GM12878 (cell line): ENCODE measurements around the gene GSTA1. TPM values are rescaled to one million over a fixed set of nuclear protein-coding genes. Genes with fewer than 3 reads are reported as not detected.

Experiments
- ATAC-seq: fragments of 200-7000 bp; cut with Tn5 transposase; 3 replicates; pipeline ENCODE4 v1.9.1; 2020; ENCODE audit warnings: mild to moderate bottlenecking, moderate library complexity
- BruUV-seq: library from RNA; stranded (reverse); fragments of 400-500 nt; replicated peaks from 2 replicates; lab custom pipeline; 2021; lab: Mats Ljungman, UMichigan
- CTCF ChIA-PET: fragments of 300-600 bp; sonication (Branson Sonifier 250); formaldehyde crosslinking; extraction: SDS; loops from one replicate; lab custom pipeline; 2021; ENCODE audit warnings: inconsistent platforms; lab: Yijun Ruan, JAX
- POLR2A ChIA-PET: fragments of 350-600 bp; formaldehyde crosslinking; extraction: SDS; loops from one replicate; lab custom pipeline; 2021; ENCODE audit warnings: inconsistent platforms; lab: Charles Lee
- RAD21 ChIA-PET: fragments of 300-600 bp; sonication (Branson Sonifier 250); formaldehyde crosslinking; loops from one replicate; lab custom pipeline; 2023; ENCODE audit warnings: antibody characterized with exemption; ENCODE audit not compliant: unreplicated experiment; lab: Charles Lee
- SMC1A ChIA-PET: fragments of 300-600 bp; sonication (Branson Sonifier 250); formaldehyde crosslinking; loops from one replicate; lab custom pipeline; 2023; ENCODE audit not compliant: unreplicated experiment, uncharacterized antibody; lab: Charles Lee
- DNase-seq: peaks from one replicate; pipeline ENCODE4 v3.0.0-alpha.2; 2011; ENCODE audit warnings: low read depth, low spot score
- FAIRE-seq: peaks from 3 replicates; lab custom pipeline; 2011; peaks lifted over from hg19 to GRCh38; lab: Jason Lieb, UNC
- H2AFZ ChIP-seq: 2 replicates; pipeline ENCODE4 v1.6.0; 2011; ENCODE audit warnings: low read depth, low read length, control low read depth; ENCODE audit not compliant: control insufficient read depth
- H3K27ac ChIP-seq: 2 replicates; pipeline ENCODE4 v1.5.1; 2011; ENCODE audit warnings: control low read depth; ENCODE audit not compliant: control insufficient read depth, insufficient read depth
- H3K27me3 ChIP-seq, 2 experiments: replicated peaks in 1 of 2; 2 replicates each; pipeline versions ENCODE4 v1.6.0 to v1.6.1; 2011; ENCODE audit warnings: low read length in 1 of 2; ENCODE audit not compliant: control insufficient read depth in 2 of 2, insufficient read depth in 2 of 2
- H3K36me3 ChIP-seq, 2 experiments: 2 replicates each; pipeline ENCODE4 v1.5.1; 2011; ENCODE audit warnings: low read length in 1 of 2; ENCODE audit not compliant: control insufficient read depth in 2 of 2, insufficient read depth in 2 of 2
- H3K4me1 ChIP-seq: 2 replicates; pipeline ENCODE4 v1.6.1; 2011; ENCODE audit warnings: mild to moderate bottlenecking, low read length, moderate library complexity, mixed read lengths; ENCODE audit not compliant: control insufficient read depth, insufficient read depth
- H3K4me2 ChIP-seq: 2 replicates; pipeline ENCODE4 v1.6.0; 2011; ENCODE audit warnings: control low read depth; ENCODE audit not compliant: control insufficient read depth, insufficient read depth
- H3K4me3 ChIP-seq: fragments of 200-600 bp; sonication (generic); 2 replicates; pipeline ENCODE4 v1.5.1; 2016
- H3K79me2 ChIP-seq: 2 replicates; pipeline ENCODE4 v1.6.0; 2011; ENCODE audit warnings: low read length; ENCODE audit not compliant: control insufficient read depth, insufficient read depth
- H3K9ac ChIP-seq: 2 replicates; pipeline ENCODE4 v1.8.0; 2011; ENCODE audit warnings: low read length, control low read depth, mixed read lengths; ENCODE audit not compliant: control insufficient read depth, insufficient read depth
- H3K9me3 ChIP-seq: replicated peaks from 3 replicates; pipeline ENCODE4 v1.5.1; 2011; ENCODE audit warnings: mild to moderate bottlenecking, low read length; ENCODE audit not compliant: control insufficient read depth, insufficient read depth
- H4K20me1 ChIP-seq: 2 replicates; pipeline ENCODE4 v1.6.0; 2011; ENCODE audit not compliant: control insufficient read depth, insufficient read depth
- CBX3 ChIP-seq: fragments of 200-600 bp; sonication (generic); IDR thresholded peaks from 2 replicates; pipeline ENCODE4 v1.6.1; 2016; ENCODE audit warnings: low read depth, borderline replicate concordance
- CBX5 ChIP-seq: sonication (generic); IDR thresholded peaks from 2 replicates; pipeline ENCODE4 v1.6.1; 2016; ENCODE audit warnings: low read depth, moderate library complexity, mild to moderate bottlenecking, inconsistent platforms
- CREM ChIP-seq: IDR thresholded peaks from 2 replicates; pipeline ENCODE4 v1.6.1; 2014; ENCODE audit warnings: antibody characterized with exemption, low read depth
- HCFC1 ChIP-seq: fragments of 150-350 bp; IDR thresholded peaks from 2 replicates; pipeline ENCODE4 v1.6.1; 2014; ENCODE audit warnings: low read length
- HDGF ChIP-seq: fragments of 450-650 bp; IDR thresholded peaks from 2 replicates; pipeline ENCODE4 v1.6.1; 2016; ENCODE audit warnings: antibody characterized with exemption
- KDM1A ChIP-seq: fragments of 200-600 bp; sonication (generic); IDR thresholded peaks from 2 replicates; pipeline ENCODE4 v1.6.1; 2016; ENCODE audit warnings: borderline replicate concordance
- MTA2 ChIP-seq: fragments of 450-650 bp; IDR thresholded peaks from 2 replicates; pipeline ENCODE4 v1.6.1; 2016; ENCODE audit warnings: low read depth, mild to moderate bottlenecking, moderate library complexity
- NR2C2 ChIP-seq: IDR thresholded peaks from 2 replicates; pipeline ENCODE4 v1.6.1; 2011; ENCODE audit warnings: borderline replicate concordance, low read depth; ENCODE audit not compliant: control insufficient read depth, insufficient read length
- PAX8 ChIP-seq: fragments of 450-650 bp; IDR thresholded peaks from 2 replicates; pipeline ENCODE4 v1.6.1; 2017; ENCODE audit warnings: mild to moderate bottlenecking, moderate library complexity
- RBBP5 ChIP-seq: fragments of 200-600 bp; sonication (generic); conservative IDR thresholded peaks from 2 replicates; pipeline ENCODE4 v1.6.1; 2016
- TCF3 ChIP-seq: IDR thresholded peaks from 2 replicates; pipeline ENCODE4 v1.6.1; 2012; ENCODE audit warnings: low read depth, mild to moderate bottlenecking, low read length, borderline replicate concordance; ENCODE audit not compliant: insufficient read depth
- TCF7 ChIP-seq: IDR thresholded peaks from 2 replicates; pipeline ENCODE4 v1.6.1; 2014; ENCODE audit warnings: antibody characterized with exemption, borderline replicate concordance
- ZBED1 ChIP-seq: IDR thresholded peaks from 2 replicates; pipeline ENCODE4 v1.6.1; 2016; ENCODE audit warnings: borderline replicate concordance
- ZNF274 ChIP-seq: IDR thresholded peaks from one replicate; pipeline ENCODE4 v1.8.0; 2011; ENCODE audit not compliant: insufficient read length, insufficient read depth
- ZNF384 ChIP-seq: IDR thresholded peaks from 2 replicates; pipeline ENCODE4 v1.6.1; 2012; ENCODE audit warnings: low read depth, mild to moderate bottlenecking, low read length, improper control_type of control experiment, borderline replicate concordance
- WGBS: methylation state at CpG from one replicate; pipeline ENCODE4 v1.1.6; 2016; ENCODE audit warnings: low lambda C conversion rate; ENCODE audit not compliant: insufficient replicate concordance, insufficient coverage; ENCODE audit errors: missing lambda C conversion rate; 5-methylcytosine and 5-hydroxymethylcytosine counted together
- in situ Hi-C: fragments of 300-500 bp; cut with MboI; formaldehyde crosslinking; loops from 9 replicates; pipeline ENCODE4 v1.14.3; 2018; ENCODE audit warnings: mixed read lengths
- intact Hi-C: fragments of 100-400 bp; cut with micrococcal nuclease; formaldehyde crosslinking; loops from one replicate; pipeline ENCODE4 v1.14.2; 2022; ENCODE audit not compliant: unreplicated experiment
- polyA plus RNA-seq, 11 experiments: library from polyadenylated mRNA; depleted of rRNA in 4 of 11; unstranded in 6 of 11; stranded (reverse) in 5 of 11; fragments of >200 nt; fragmentation: Nextera tagmentation in 4 of 11; fragmentation: Illumina TruSeq in 1 of 11; extraction: Ambion mirVana in 4 of 11; extraction: Trizol in 1 of 11; gene quantifications; 1 replicate in 1 of 11; 2 replicates in 10 of 11; pipeline versions ENCODE4 v1.2.1 to v1.2.3, GENCODE V29; 2011 to 2016; ENCODE audit warnings: inconsistent platforms in 2 of 11, missing spikeins in 2 of 11, low read depth in 1 of 11
- total RNA-seq, 4 experiments: library from RNA; depleted of rRNA in 3 of 4; stranded (reverse); fragments of >200 nt in 3 of 4; fragmentation: Illumina TruSeq in 1 of 4; extraction: Trizol in 1 of 4; gene quantifications; 2 replicates each; pipeline versions ENCODE4 v1.2.1 to v1.2.3, GENCODE V29; 2013 to 2021
- TF ChIP-seq, protein P1 (sequence below): fragments of 450-650 bp; IDR thresholded peaks from 2 replicates; pipeline ENCODE4 v1.6.1; 2017; ENCODE audit warnings: mild to moderate bottlenecking, moderate library complexity
- TF ChIP-seq, protein P2 (sequence below): IDR thresholded peaks from 2 replicates; pipeline ENCODE4 v1.6.1; 2011; ENCODE audit warnings: mild to moderate bottlenecking, low read depth, low read length, moderate library complexity; ENCODE audit not compliant: insufficient replicate concordance
- TF ChIP-seq, protein P3 (sequence below): IDR thresholded peaks from 2 replicates; pipeline ENCODE4 v1.6.1; 2012; ENCODE audit warnings: low read depth, low read length, improper control_type of control experiment
- TF ChIP-seq, protein P4 (sequence below): fragments of 450-650 bp; IDR thresholded peaks from 2 replicates; pipeline ENCODE4 v1.6.1; 2017; ENCODE audit warnings: mild to moderate bottlenecking

The GSTA1 gene
- total and polyA plus RNA-seq, 10 of the 15 experiments (the other 5 are each of a cell fraction or from before 2014, with no cell fraction given): 0.51 TPM; not detected in 9

DNA sequence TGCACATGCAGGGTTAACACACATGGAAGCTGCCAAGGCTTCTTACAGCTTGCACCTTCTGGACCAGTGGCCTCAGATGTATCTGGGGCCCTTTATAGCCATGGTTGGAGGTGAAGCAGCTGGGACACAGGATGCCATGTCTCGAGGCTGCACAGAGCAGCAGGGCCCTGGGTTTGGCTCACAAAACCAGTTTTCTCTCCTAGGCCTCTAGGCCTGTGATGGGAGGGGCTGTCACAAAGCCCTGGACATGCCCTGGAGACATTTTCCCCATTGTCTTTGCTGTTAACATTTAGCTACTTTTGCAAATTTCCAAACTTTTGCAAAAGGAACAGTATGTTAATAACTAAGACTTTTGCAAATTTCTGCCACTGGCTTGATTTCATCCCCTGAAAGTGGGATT, 18.2 kb upstream of the GSTA1 start:
- Histone ChIP-seq H3K79me2 (no peaks in the 10 kb centered on the region), H3K4me3 (no peak overlapping the region), H3K9ac (no peak overlapping the region), H4K20me1 (no peaks in the 10 kb centered on the region)
- no peak for DNase-seq
- ChIA-PET POLR2A (no interaction called here), SMC1A (no interaction called here)
- intact Hi-C loops: no loop called here
- TF ChIP-seq CBX5 (no peak), NR2C2 (no peak), PAX8 (no peak), ZBED1 (no peak), ZNF274 (no peak), CREM (no peak), TCF3 (no peak), MTA2 (no peak), RBBP5 (no peak), KDM1A (no peak), TCF7 (no peak), ZNF384 (no peak), HDGF (no peak), CBX3 (no peak), HCFC1 (no peak)
- TF ChIP-seq, protein P1, sequence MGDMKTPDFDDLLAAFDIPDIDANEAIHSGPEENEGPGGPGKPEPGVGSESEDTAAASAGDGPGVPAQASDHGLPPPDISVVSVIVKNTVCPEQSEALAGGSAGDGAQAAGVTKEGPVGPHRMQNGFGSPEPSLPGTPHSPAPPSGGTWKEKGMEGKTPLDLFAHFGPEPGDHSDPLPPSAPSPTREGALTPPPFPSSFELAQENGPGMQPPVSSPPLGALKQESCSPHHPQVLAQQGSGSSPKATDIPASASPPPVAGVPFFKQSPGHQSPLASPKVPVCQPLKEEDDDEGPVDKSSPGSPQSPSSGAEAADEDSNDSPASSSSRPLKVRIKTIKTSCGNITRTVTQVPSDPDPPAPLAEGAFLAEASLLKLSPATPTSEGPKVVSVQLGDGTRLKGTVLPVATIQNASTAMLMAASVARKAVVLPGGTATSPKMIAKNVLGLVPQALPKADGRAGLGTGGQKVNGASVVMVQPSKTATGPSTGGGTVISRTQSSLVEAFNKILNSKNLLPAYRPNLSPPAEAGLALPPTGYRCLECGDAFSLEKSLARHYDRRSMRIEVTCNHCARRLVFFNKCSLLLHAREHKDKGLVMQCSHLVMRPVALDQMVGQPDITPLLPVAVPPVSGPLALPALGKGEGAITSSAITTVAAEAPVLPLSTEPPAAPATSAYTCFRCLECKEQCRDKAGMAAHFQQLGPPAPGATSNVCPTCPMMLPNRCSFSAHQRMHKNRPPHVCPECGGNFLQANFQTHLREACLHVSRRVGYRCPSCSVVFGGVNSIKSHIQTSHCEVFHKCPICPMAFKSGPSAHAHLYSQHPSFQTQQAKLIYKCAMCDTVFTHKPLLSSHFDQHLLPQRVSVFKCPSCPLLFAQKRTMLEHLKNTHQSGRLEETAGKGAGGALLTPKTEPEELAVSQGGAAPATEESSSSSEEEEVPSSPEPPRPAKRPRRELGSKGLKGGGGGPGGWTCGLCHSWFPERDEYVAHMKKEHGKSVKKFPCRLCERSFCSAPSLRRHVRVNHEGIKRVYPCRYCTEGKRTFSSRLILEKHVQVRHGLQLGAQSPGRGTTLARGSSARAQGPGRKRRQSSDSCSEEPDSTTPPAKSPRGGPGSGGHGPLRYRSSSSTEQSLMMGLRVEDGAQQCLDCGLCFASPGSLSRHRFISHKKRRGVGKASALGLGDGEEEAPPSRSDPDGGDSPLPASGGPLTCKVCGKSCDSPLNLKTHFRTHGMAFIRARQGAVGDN: no peak
- TF ChIP-seq, protein P2, sequence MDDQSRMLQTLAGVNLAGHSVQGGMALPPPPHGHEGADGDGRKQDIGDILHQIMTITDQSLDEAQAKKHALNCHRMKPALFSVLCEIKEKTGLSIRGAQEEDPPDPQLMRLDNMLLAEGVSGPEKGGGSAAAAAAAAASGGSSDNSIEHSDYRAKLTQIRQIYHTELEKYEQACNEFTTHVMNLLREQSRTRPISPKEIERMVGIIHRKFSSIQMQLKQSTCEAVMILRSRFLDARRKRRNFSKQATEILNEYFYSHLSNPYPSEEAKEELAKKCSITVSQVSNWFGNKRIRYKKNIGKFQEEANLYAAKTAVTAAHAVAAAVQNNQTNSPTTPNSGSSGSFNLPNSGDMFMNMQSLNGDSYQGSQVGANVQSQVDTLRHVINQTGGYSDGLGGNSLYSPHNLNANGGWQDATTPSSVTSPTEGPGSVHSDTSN: no peak
- TF ChIP-seq, protein P3, sequence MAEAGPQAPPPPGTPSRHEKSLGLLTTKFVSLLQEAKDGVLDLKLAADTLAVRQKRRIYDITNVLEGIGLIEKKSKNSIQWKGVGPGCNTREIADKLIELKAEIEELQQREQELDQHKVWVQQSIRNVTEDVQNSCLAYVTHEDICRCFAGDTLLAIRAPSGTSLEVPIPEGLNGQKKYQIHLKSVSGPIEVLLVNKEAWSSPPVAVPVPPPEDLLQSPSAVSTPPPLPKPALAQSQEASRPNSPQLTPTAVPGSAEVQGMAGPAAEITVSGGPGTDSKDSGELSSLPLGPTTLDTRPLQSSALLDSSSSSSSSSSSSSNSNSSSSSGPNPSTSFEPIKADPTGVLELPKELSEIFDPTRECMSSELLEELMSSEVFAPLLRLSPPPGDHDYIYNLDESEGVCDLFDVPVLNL: no peak
- TF ChIP-seq, protein P4, sequence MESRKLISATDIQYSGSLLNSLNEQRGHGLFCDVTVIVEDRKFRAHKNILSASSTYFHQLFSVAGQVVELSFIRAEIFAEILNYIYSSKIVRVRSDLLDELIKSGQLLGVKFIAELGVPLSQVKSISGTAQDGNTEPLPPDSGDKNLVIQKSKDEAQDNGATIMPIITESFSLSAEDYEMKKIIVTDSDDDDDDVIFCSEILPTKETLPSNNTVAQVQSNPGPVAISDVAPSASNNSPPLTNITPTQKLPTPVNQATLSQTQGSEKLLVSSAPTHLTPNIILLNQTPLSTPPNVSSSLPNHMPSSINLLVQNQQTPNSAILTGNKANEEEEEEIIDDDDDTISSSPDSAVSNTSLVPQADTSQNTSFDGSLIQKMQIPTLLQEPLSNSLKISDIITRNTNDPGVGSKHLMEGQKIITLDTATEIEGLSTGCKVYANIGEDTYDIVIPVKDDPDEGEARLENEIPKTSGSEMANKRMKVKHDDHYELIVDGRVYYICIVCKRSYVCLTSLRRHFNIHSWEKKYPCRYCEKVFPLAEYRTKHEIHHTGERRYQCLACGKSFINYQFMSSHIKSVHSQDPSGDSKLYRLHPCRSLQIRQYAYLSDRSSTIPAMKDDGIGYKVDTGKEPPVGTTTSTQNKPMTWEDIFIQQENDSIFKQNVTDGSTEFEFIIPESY: no peak
- TF ChIP-seq, all 136 proteins: peak for 0
- ATAC-seq (no peak), FAIRE-seq (no peak)
- RAD21 ChIA-PET: no interaction called here
- Histone ChIP-seq H3K4me1 (no peaks in the 10 kb centered on the region), H3K27ac (no peak overlapping the region), H2AFZ (no peak overlapping the region), H3K4me2 (no peak overlapping the region), H3K9me3 (no peaks in the 10 kb centered on the region; the same call in 2 of the 3 replicates), H3K27me3 (no peaks in the 10 kb centered on the region; a peak in 1 of 4 replicates), H3K36me3 (no peaks in the 10 kb centered on the region)
- 0% methylated on average over 1 of the region's 1 CpG for WGBS
- in situ Hi-C loops: no loop called here
- no TSS peak for BruUV-seq
- CTCF ChIA-PET: no interaction called here
